GM19240 (cell line): ENCODE measurements around the gene RARB.

Experiments
- DNase-seq: peaks from one replicate; pipeline ENCODE4 v3.0.0; 2011; ENCODE audit warnings: low spot score; ENCODE audit not compliant: insufficient read length

RARB gene

GRCh38 chr3:25447285-25447684 is 19.2 kb downstream of the RARB start:
- no peak for DNase-seq

GRCh38 chr3:25447925-25448324 is 19.9 kb downstream of the RARB start:
- DNase-seq, result no peak

GRCh38 chr3:25448750-25449692 is 21.0 kb downstream of the RARB start:
- no peak for DNase-seq

- no peak for DNase-seq
Observed at GRCh38 chr3:25449857-25450256, 21.8 kb downstream of the RARB start.

- no peak for DNase-seq
Observed at GRCh38 chr3:25452192-25452591, 24.1 kb downstream of the RARB start.

GRCh38 chr3:25452740-25453139 is 24.7 kb downstream of the RARB start:
- DNase-seq, result no peak

GRCh38 chr3:25453619-25454004 is 25.5 kb downstream of the RARB start:
- DNase-seq, result no peak

GRCh38 chr3:25454005-25454927 is 26.2 kb downstream of the RARB start:
- DNase-seq, result no peak

- no peak for DNase-seq
Observed at GRCh38 chr3:25455441-25456132, 27.5 kb downstream of the RARB start.

- no peak for DNase-seq
Observed at GRCh38 chr3:25456723-25457670, 28.9 kb downstream of the RARB start.

GRCh38 chr3:25457671-25458419 is 29.8 kb downstream of the RARB start:
- DNase-seq, result no peak

GRCh38 chr3:25458420-25458814 is 30.4 kb downstream of the RARB start:
- no peak for DNase-seq

GRCh38 chr3:25460751-25461150 is 32.7 kb downstream of the RARB start:
- DNase-seq, result peak; percentile 25

- no peak for DNase-seq
Observed at GRCh38 chr3:25461946-25462345, 33.9 kb downstream of the RARB start.

- DNase-seq, result no peak
Observed at GRCh38 chr3:25462495-25462894, 34.4 kb downstream of the RARB start.

GRCh38 chr3:25463836-25464418 is 35.9 kb downstream of the RARB start:
- no peak for DNase-seq

GRCh38 chr3:25465266-25465860 is 37.3 kb downstream of the RARB start:
- no peak for DNase-seq

- no peak for DNase-seq
Observed at GRCh38 chr3:25468866-25469319, 40.8 kb downstream of the RARB start.

- no peak for DNase-seq
Observed at GRCh38 chr3:25469558-25469957, 41.5 kb downstream of the RARB start.
